Activated naive CD8-positive, alpha-beta T cell (primary cell): Measurements from ENCODE around the gene GMDS.

Source experiments
- H3K27ac Mint-ChIP-seq: one replicate; pipeline ENCODE4 v1.8.0; 2021; ENCODE audit warnings: mixed read lengths
- H3K27me3 Mint-ChIP-seq: one replicate; pipeline ENCODE4 v1.8.0; 2021; ENCODE audit warnings: mixed read lengths
- H3K36me3 Mint-ChIP-seq: one replicate; pipeline ENCODE4 v1.8.0; 2021; ENCODE audit warnings: mixed read lengths
- H3K4me1 Mint-ChIP-seq: one replicate; pipeline ENCODE4 v1.8.0; 2021; ENCODE audit warnings: low read depth, mixed read lengths
- H3K4me3 Mint-ChIP-seq: one replicate; pipeline ENCODE4 v1.8.0; 2021; ENCODE audit warnings: mild to moderate bottlenecking, mixed read lengths
- H3K9me3 Mint-ChIP-seq: one replicate; pipeline ENCODE4 v1.8.0; 2021; ENCODE audit warnings: low read depth, mixed read lengths

Gene GMDS

GRCh38 chr6:1773700-1774099 lies 471.7 kb downstream of the GMDS start:
- H3K4me1 Mint-ChIP-seq = peaks cover 66% of the 10 kb centered on the region
- peak overlapping the region; percentile 66 for H3K27ac Mint-ChIP-seq
- no peak overlapping the region for H3K4me3 Mint-ChIP-seq
- H3K36me3 Mint-ChIP-seq = peaks cover 12% of the 10 kb centered on the region
- H3K27me3 Mint-ChIP-seq = no peaks in the 10 kb centered on the region
- no peaks in the 10 kb centered on the region for H3K9me3 Mint-ChIP-seq

- peaks cover 5% of the 10 kb centered on the region for H3K36me3 Mint-ChIP-seq
- H3K27ac Mint-ChIP-seq = peak overlapping the region; percentile 59
- peak overlapping the region; percentile 36 for H3K4me3 Mint-ChIP-seq
- H3K4me1 Mint-ChIP-seq = peaks cover 69% of the 10 kb centered on the region
- H3K27me3 Mint-ChIP-seq = no peaks in the 10 kb centered on the region
- H3K9me3 Mint-ChIP-seq = no peaks in the 10 kb centered on the region
Measured at GRCh38 chr6:1770968-1771723, 474.3 kb downstream of the GMDS start.

DNA sequence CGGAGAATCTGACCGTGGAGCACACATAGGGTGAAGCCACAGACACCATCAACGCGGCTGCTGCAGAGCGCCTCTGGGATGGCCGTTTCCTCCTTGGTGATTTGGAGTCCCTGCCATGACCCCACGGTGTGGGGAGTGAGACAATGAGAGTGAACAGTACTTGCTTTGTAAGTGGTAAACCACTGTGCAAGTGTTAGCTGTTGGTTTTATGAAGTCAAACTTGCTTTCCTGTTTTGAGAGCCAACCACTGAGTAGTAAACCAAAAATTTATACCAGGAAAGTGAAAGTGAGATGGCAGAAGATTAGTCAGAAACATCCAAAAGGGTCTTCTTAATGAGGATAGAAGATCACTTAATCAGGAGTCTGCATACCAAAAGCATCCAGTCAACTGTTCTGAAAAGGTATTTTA lies 475.0 kb downstream of the GMDS start:
- peak overlapping the region; percentile 80 for H3K4me3 Mint-ChIP-seq

DNA sequence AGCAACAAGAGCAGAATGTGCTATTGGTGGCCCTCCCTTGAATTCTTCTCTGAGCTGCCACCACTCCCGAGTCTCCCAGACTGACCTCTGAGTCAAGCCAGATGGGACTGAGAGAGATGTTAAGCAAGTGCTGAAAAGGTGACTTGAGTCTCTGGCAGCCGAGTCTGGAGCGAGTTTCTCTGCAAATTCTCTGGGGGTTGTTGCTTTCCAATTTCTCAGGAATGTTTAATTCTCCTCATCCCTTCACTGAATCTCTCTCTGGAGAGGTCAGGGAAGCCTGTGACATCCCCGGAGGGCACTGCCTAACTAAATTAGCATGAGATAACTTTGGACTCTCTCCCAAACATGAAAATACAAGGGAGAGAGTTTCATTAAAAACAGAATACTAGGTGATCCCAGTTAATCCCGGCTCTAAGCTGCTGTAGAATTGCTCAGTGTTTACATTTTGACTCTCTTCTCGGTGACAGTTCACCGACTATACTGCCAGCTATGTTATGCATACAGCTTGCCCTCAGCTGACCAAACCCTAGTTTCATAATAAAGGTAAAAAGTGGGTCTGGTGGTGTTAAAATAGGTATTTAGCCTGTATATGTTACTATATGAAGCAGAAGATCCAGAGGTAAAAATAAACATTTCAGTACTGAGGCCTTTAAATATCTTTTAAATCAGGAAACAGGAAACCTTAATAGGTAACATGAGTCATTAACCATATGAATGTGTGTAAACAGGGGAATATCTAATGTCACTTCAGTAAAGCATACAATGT lies 477.7 kb downstream of the GMDS start:
- Mint-ChIP-seq H3K27ac (no peak overlapping the region), H3K4me1 (peaks cover 40% of the 10 kb centered on the region), H3K36me3 (peaks cover 6% of the 10 kb centered on the region), H3K9me3 (no peaks in the 10 kb centered on the region), H3K4me3 (no peak overlapping the region), H3K27me3 (no peaks in the 10 kb centered on the region)

More for the DNA sequence above, 475.0 kb downstream of the GMDS start:
- Mint-ChIP-seq H3K36me3 (peaks cover 8% of the 10 kb centered on the region), H3K4me1 (peaks cover 67% of the 10 kb centered on the region), H3K9me3 (no peaks in the 10 kb centered on the region), H3K27me3 (no peaks in the 10 kb centered on the region), H3K27ac (peak overlapping the region; percentile 89)

DNA sequence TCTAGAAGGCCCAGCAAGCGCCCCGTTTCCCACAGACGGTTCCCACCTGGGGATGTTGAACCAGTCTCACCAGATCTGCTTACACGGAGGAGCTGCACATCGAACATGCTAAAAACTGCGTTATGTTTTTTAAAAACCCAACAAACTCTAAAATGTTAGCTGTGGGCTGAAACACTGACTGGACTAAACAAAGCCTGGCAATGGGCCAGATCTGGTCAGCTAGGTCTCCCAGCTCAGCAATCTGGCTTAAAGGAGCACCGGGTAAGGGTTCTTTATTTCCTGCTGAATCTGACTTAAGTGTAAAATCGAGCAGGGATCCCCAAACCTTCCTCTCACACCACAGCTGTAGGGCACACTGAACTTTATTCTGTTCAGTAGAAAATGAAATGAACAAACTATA lies 478.8 kb downstream of the GMDS start:
- Mint-ChIP-seq H3K27ac (no peak overlapping the region), H3K27me3 (no peaks in the 10 kb centered on the region), H3K4me3 (no peak overlapping the region), H3K9me3 (no peaks in the 10 kb centered on the region), H3K4me1 (peaks cover 30% of the 10 kb centered on the region), H3K36me3 (peaks cover 7% of the 10 kb centered on the region)

GRCh38 chr6:1765160-1765903 lies 480.1 kb downstream of the GMDS start:
- H3K36me3 Mint-ChIP-seq = peaks cover 12% of the 10 kb centered on the region
- no peak overlapping the region for H3K4me3 Mint-ChIP-seq
- no peaks in the 10 kb centered on the region for H3K27me3 Mint-ChIP-seq
- H3K9me3 Mint-ChIP-seq = no peaks in the 10 kb centered on the region
- no peak overlapping the region for H3K27ac Mint-ChIP-seq
- peaks cover 18% of the 10 kb centered on the region for H3K4me1 Mint-ChIP-seq

DNA sequence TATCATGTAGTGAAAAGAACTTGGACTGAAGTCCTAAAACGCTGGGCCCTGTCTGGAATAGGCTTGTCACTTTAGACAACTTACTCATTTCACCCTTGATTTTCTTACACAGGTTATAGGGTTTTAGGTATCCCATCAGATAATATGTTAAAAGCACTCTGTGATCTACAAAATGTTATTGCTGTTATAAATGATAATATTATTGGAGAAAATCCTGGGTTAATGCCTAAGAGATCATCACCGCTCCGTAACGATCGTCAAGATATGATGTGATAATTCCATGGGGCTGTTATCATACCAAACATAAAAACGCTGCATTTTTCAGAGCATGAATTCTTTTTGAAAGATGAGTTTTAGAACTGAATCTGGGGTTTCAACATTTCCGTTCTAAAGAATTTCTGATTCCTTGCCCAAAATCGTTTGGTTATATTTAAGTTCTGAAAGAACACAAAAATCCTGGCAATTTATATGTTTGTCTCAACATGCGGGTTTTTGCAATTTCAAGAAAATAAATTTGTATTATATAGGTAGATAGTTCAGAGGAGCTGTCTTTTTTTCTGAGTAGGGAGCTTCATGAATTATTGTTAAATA lies 480.9 kb downstream of the GMDS start:
- Mint-ChIP-seq H3K27ac (no peak overlapping the region), H3K27me3 (no peaks in the 10 kb centered on the region), H3K4me3 (no peak overlapping the region), H3K36me3 (peaks cover 12% of the 10 kb centered on the region), H3K4me1 (peaks cover 12% of the 10 kb centered on the region), H3K9me3 (no peaks in the 10 kb centered on the region)

- no peak overlapping the region for H3K4me3 Mint-ChIP-seq
- peaks cover 12% of the 10 kb centered on the region for H3K36me3 Mint-ChIP-seq
- H3K27me3 Mint-ChIP-seq = no peaks in the 10 kb centered on the region
- no peaks in the 10 kb centered on the region for H3K9me3 Mint-ChIP-seq
- no peak overlapping the region for H3K27ac Mint-ChIP-seq
- H3K4me1 Mint-ChIP-seq = peaks cover 8% of the 10 kb centered on the region
Measured at GRCh38 chr6:1763404-1763803, 482.0 kb downstream of the GMDS start.

GRCh38 chr6:1762203-1762602 lies 483.2 kb downstream of the GMDS start:
- Mint-ChIP-seq H3K4me1 (no peaks in the 10 kb centered on the region), H3K27me3 (no peaks in the 10 kb centered on the region), H3K27ac (no peak overlapping the region), H3K9me3 (no peaks in the 10 kb centered on the region), H3K36me3 (peaks cover 13% of the 10 kb centered on the region), H3K4me3 (no peak overlapping the region)

GRCh38 chr6:1761477-1761877 lies 483.9 kb downstream of the GMDS start:
- Mint-ChIP-seq H3K9me3 (no peaks in the 10 kb centered on the region), H3K4me3 (no peak overlapping the region), H3K27ac (no peak overlapping the region), H3K36me3 (peaks cover 15% of the 10 kb centered on the region), H3K27me3 (no peaks in the 10 kb centered on the region), H3K4me1 (no peaks in the 10 kb centered on the region)

- H3K27ac Mint-ChIP-seq = no peak overlapping the region
- H3K4me3 Mint-ChIP-seq = no peak overlapping the region
- no peaks in the 10 kb centered on the region for H3K9me3 Mint-ChIP-seq
- H3K4me1 Mint-ChIP-seq = no peaks in the 10 kb centered on the region
- H3K27me3 Mint-ChIP-seq = no peaks in the 10 kb centered on the region
- peaks cover 13% of the 10 kb centered on the region for H3K36me3 Mint-ChIP-seq
Measured at GRCh38 chr6:1760876-1761275, 484.5 kb downstream of the GMDS start.

DNA sequence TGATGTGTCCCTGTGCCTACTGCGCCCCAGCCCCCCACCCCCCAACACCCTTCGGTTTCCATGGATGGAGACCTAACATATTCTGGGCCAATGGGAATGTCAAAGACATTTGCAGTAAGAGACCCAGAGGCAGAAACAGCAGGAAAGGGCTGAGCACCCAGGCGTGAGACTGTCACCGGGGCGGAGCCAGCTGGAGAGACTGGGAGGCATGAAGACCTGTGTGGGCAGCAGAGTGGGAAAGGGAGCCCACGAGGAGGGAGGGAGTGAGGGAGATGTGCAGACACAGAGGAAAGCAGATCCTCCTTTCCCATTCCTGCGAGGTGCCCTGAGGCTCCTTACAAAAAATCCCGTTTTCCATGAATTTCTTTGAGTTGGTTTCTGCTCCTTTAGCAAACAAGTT lies 485.5 kb downstream of the GMDS start:
- Mint-ChIP-seq H3K4me1 (no peaks in the 10 kb centered on the region), H3K36me3 (peaks cover 14% of the 10 kb centered on the region), H3K9me3 (no peaks in the 10 kb centered on the region), H3K27ac (no peak overlapping the region), H3K27me3 (no peaks in the 10 kb centered on the region), H3K4me3 (no peak overlapping the region)

GRCh38 chr6:1758076-1758679 lies 487.2 kb downstream of the GMDS start:
- no peak overlapping the region for H3K4me3 Mint-ChIP-seq
- H3K4me1 Mint-ChIP-seq = no peaks in the 10 kb centered on the region
- H3K9me3 Mint-ChIP-seq = peaks cover 5% of the 10 kb centered on the region
- H3K36me3 Mint-ChIP-seq = peaks cover 22% of the 10 kb centered on the region
- H3K27ac Mint-ChIP-seq = no peak overlapping the region
- no peaks in the 10 kb centered on the region for H3K27me3 Mint-ChIP-seq

- H3K4me1 Mint-ChIP-seq = no peaks in the 10 kb centered on the region
- H3K36me3 Mint-ChIP-seq = peaks cover 30% of the 10 kb centered on the region
- H3K27me3 Mint-ChIP-seq = no peaks in the 10 kb centered on the region
- no peak overlapping the region for H3K4me3 Mint-ChIP-seq
- H3K27ac Mint-ChIP-seq = no peak overlapping the region
- peaks cover 5% of the 10 kb centered on the region for H3K9me3 Mint-ChIP-seq
Measured at GRCh38 chr6:1757131-1757530, 488.3 kb downstream of the GMDS start.
